K562 (cell line): ENCODE data around the gene NALF2. TPM values are rescaled to one million over a fixed set of nuclear protein-coding genes. Genes with fewer than 3 reads are reported as not detected.

ENCODE experiments used
- ATAC-seq: fragments of 200-7000 bp; cut with Tn5 transposase; 3 replicates; pipeline ENCODE4 v1.9.1; 2020; ENCODE audit warnings: moderate library complexity
- BruUV-seq: library from RNA; stranded (reverse); fragments of 400-500 nt; replicated peaks from 2 replicates; lab custom pipeline; 2021; lab: Mats Ljungman, UMichigan
- CTCF ChIA-PET: fragments of 300-600 bp; formaldehyde crosslinking; extraction: SDS; loops from one replicate; lab custom pipeline; 2021; ENCODE audit warnings: low intra/inter-chr PET ratio; lab: Yijun Ruan, JAX
- POLR2A ChIA-PET: fragments of 300-600, 350-650 bp; sonication (Branson Sonifier 250); formaldehyde crosslinking; extraction: SDS; loops from one replicate; lab custom pipeline; 2021; ENCODE audit warnings: antibody characterized with exemption, inconsistent platforms; lab: Yijun Ruan, JAX
- DNase-seq, 4 experiments: peaks; one replicate each; pipeline versions ENCODE4 v3.0.0 to v3.0.0-alpha.2; 2011 to 2018; ENCODE audit warnings: low spot score in 3 of 4, mixed read lengths in 3 of 4; ENCODE audit errors: extremely low read depth in 1 of 4
- FAIRE-seq: peaks from 2 replicates; lab custom pipeline; 2011; peaks lifted over from hg19 to GRCh38; lab: Jason Lieb, UNC
- H2AFZ ChIP-seq: 2 replicates; pipeline ENCODE4 v1.6.0; 2011; ENCODE audit warnings: low read depth, low read length, control low read depth, inconsistent platforms
- H3K27ac ChIP-seq: fragments of 200-600 bp; 3 replicates; pipeline ENCODE4 v1.8.0; 2011; ENCODE audit warnings: low read depth, mild to moderate bottlenecking, control low read depth, inconsistent platforms, low read length, moderate library complexity, mixed read lengths; ENCODE audit errors: extremely low read depth
- H3K27me3 ChIP-seq, 2 experiments: fragments of 300-600 bp in 1 of 2; 2 replicates in 1 of 2; 3 replicates in 1 of 2; pipeline versions ENCODE4 v1.6.0 to v1.8.0; 2011; ENCODE audit warnings: inconsistent platforms in 2 of 2, low read length in 2 of 2, mild to moderate bottlenecking in 1 of 2, mixed read lengths in 1 of 2, moderate library complexity in 1 of 2; ENCODE audit not compliant: control insufficient read depth in 2 of 2, insufficient read depth in 2 of 2
- H3K36me3 ChIP-seq: fragments of 300-600 bp; 3 replicates; pipeline ENCODE4 v1.8.0; 2011; ENCODE audit warnings: mild to moderate bottlenecking, low read length, inconsistent platforms; ENCODE audit not compliant: control insufficient read depth, insufficient read depth
- H3K4me1 ChIP-seq, 2 experiments: fragments of 200-600 bp in 1 of 2; replicated peaks in 1 of 2; 2 replicates in 1 of 2; 3 replicates in 1 of 2; pipeline versions ENCODE4 v1.5.1 to v1.8.0; 2011; ENCODE audit warnings: inconsistent platforms in 2 of 2, low read length in 2 of 2, mild to moderate bottlenecking in 1 of 2, mixed read lengths in 1 of 2, moderate library complexity in 1 of 2; ENCODE audit not compliant: control insufficient read depth in 2 of 2, insufficient read depth in 2 of 2
- H3K4me2 ChIP-seq: 2 replicates; pipeline ENCODE4 v1.6.1; 2011; ENCODE audit warnings: low read length, control low read depth, inconsistent platforms, mixed read lengths; ENCODE audit not compliant: insufficient read depth
- H3K4me3 ChIP-seq: fragments of 200-600 bp; sonication (generic), shearing (Covaris generic); 2 replicates; pipeline ENCODE4 v1.5.1; 2016; ENCODE audit warnings: control low read depth, inconsistent platforms
- H3K79me2 ChIP-seq: fragments of 200-600 bp; 3 replicates; pipeline ENCODE4 v1.8.0; 2011; ENCODE audit warnings: low read length, inconsistent platforms; ENCODE audit not compliant: control insufficient read depth, insufficient read depth
- H3K9ac ChIP-seq, 2 experiments: 2 replicates each; pipeline versions ENCODE4 v1.6.0 to v1.6.1; 2011; ENCODE audit warnings: low read depth in 2 of 2, low read length in 2 of 2, control low read depth in 1 of 2, inconsistent platforms in 1 of 2, mild to moderate bottlenecking in 1 of 2, mixed read lengths in 1 of 2; ENCODE audit not compliant: insufficient read depth in 1 of 2
- H3K9me1 ChIP-seq: one replicate; pipeline ENCODE4 v1.6.0; 2011; ENCODE audit warnings: inconsistent platforms, mild to moderate bottlenecking, low read length, moderate library complexity; ENCODE audit not compliant: control insufficient read depth, insufficient read depth
- H3K9me3 ChIP-seq: replicated peaks from 2 replicates; pipeline ENCODE4 v1.5.1; 2011; ENCODE audit warnings: low read depth, low read length, inconsistent platforms; ENCODE audit not compliant: control insufficient read depth, insufficient read depth
- H4K20me1 ChIP-seq: replicated peaks from 2 replicates; pipeline ENCODE4 v1.6.1; 2011; ENCODE audit warnings: low read length, inconsistent platforms, mixed read lengths; ENCODE audit not compliant: control insufficient read depth, insufficient read depth
- HCFC1 ChIP-seq: IDR thresholded peaks from 2 replicates; pipeline ENCODE4 v1.6.1; 2012; ENCODE audit warnings: low read depth, low read length, improper control_type of control experiment
- HNRNPH1 ChIP-seq: fragments of 200-400 bp; formaldehyde crosslinking; optimal IDR thresholded peaks from 2 replicates; pipeline ENCODE3; 2017; ENCODE audit warnings: low read depth, mild to moderate bottlenecking, low read length, moderate library complexity
- MEF2A ChIP-seq: IDR thresholded peaks from 2 replicates; pipeline ENCODE4 v1.6.1; 2011; ENCODE audit warnings: low read depth, mild to moderate bottlenecking, low read length, moderate library complexity; ENCODE audit not compliant: control insufficient read depth
- SMAD2 ChIP-seq: fragments of 150-350 bp; IDR thresholded peaks from 2 replicates; pipeline ENCODE4 v1.6.1; 2014; ENCODE audit warnings: low read depth, mild to moderate bottlenecking, low read length
- SNRNP70 ChIP-seq: fragments of 200-400 bp; formaldehyde crosslinking; optimal IDR thresholded peaks from 2 replicates; pipeline ENCODE3; 2017; ENCODE audit warnings: low read depth, low read length
- SP2 ChIP-seq: IDR thresholded peaks from 2 replicates; pipeline ENCODE4 v1.6.1; 2011; ENCODE audit warnings: mild to moderate bottlenecking, low read depth, low read length, moderate library complexity; ENCODE audit not compliant: poor library complexity, severe bottlenecking; ENCODE audit errors: extremely low read depth
- ZKSCAN1 ChIP-seq: fragments of 150-350 bp; IDR thresholded peaks from 2 replicates; pipeline ENCODE4 v1.6.1; 2016; ENCODE audit warnings: low read depth, low read length
- ZNF778 ChIP-seq: fragments of 450-650 bp; formaldehyde crosslinking; IDR thresholded peaks from 2 replicates; pipeline ENCODE4 v1.4.0; 2020; ENCODE audit warnings: mild to moderate bottlenecking, moderate library complexity
- WGBS: fragments of 100-300 bp; shearing (Covaris generic); methylation state at CpG from one replicate; pipeline ENCODE4 v1.1.6; 2016; ENCODE audit warnings: low coverage, mixed read lengths; ENCODE audit not compliant: insufficient coverage; ENCODE audit errors: missing lambda C conversion rate; 5-methylcytosine and 5-hydroxymethylcytosine counted together
- in situ Hi-C: fragments of 300-500 bp; cut with MboI; formaldehyde crosslinking; loops from 4 replicates; pipeline ENCODE4 v1.15.0; 2018; ENCODE audit warnings: inconsistent platforms, mixed read lengths
- intact Hi-C: fragments of 100-400 bp; cut with micrococcal nuclease; formaldehyde crosslinking; loops from 2 replicates; pipeline ENCODE4 v1.14.2; 2022
- polyA plus RNA-seq, 8 experiments: library from polyadenylated mRNA; depleted of rRNA in 4 of 8; stranded (reverse) in 5 of 8; unstranded in 3 of 8; fragments of >200 nt; fragmentation: Nextera tagmentation in 2 of 8; fragmentation: Illumina TruSeq in 1 of 8; extraction: Ambion mirVana in 2 of 8; extraction: Trizol in 1 of 8; gene quantifications; 2 replicates each; pipeline versions ENCODE4 v1.2.1 to v1.2.3, GENCODE V29; 2011 to 2014; ENCODE audit warnings: inconsistent platforms in 1 of 8, missing spikeins in 1 of 8
- total RNA-seq, 7 experiments: library from RNA; depleted of rRNA in 6 of 7; stranded (reverse); fragments of >200 nt in 6 of 7; fragmentation: Illumina TruSeq in 2 of 7; extraction: Trizol in 2 of 7; gene quantifications; 2 replicates each; pipeline versions ENCODE4 v1.2.1 to v1.2.3, GENCODE V29; 2011 to 2021; ENCODE audit warnings: low replicate concordance in 1 of 7

NALF2 gene
- total and polyA plus RNA-seq, 9 of the 15 experiments (the other 6 are each of a cell fraction or from before 2014, with no cell fraction given) = not detected

- intact Hi-C loops (no loop called here), in situ Hi-C loops (no loop called here)
- CTCF ChIA-PET = no interaction called here
- 3% methylated on average over 10 of the region's 15 CpGs for WGBS
- Histone ChIP-seq H3K36me3 (no peaks in the 10 kb centered on the region), H3K9me3 (no peaks in the 10 kb centered on the region), H3K4me3 (no peak overlapping the region), H3K4me2 (no peak overlapping the region), H3K27me3 (no peaks in the 10 kb centered on the region), H4K20me1 (no peaks in the 10 kb centered on the region), H3K27ac (no peak overlapping the region), H2AFZ (no peak overlapping the region), H3K9ac (no peak overlapping the region), H3K4me1 (peaks cover 0 to 3% of the 10 kb centered on the region in 2 experiments; a peak in 1 of 5 replicates), H3K9me1 (no peaks in the 10 kb centered on the region), H3K79me2 (no peaks in the 10 kb centered on the region)
- no peak for FAIRE-seq
- DNase-seq = no peak
- no peak for ATAC-seq
- BruUV-seq = no TSS peak
- POLR2A ChIA-PET = no interaction called here
- TF ChIP-seq MEF2A = no peak
- TF ChIP-seq ZKSCAN1 = no peak
- no peak for TF ChIP-seq HCFC1
- no peak for TF ChIP-seq ZNF778
- TF ChIP-seq SNRNP70 = no peak
- TF ChIP-seq SMAD2 = no peak
- TF ChIP-seq SP2 = no peak
- TF ChIP-seq HNRNPH1 = no peak
These were observed 2.7 kb downstream of the NALF2 start for GRCh38 chrX:69506617-69507499.
